Right hindlimb (tissue), 1 donor: ENCODE measurements around the gene NUAK1.

ENCODE experiments used
- DNase-seq: peaks from one replicate; pipeline ENCODE4 v3.0.0-alpha.2; 2018

Gene NUAK1

DNA sequence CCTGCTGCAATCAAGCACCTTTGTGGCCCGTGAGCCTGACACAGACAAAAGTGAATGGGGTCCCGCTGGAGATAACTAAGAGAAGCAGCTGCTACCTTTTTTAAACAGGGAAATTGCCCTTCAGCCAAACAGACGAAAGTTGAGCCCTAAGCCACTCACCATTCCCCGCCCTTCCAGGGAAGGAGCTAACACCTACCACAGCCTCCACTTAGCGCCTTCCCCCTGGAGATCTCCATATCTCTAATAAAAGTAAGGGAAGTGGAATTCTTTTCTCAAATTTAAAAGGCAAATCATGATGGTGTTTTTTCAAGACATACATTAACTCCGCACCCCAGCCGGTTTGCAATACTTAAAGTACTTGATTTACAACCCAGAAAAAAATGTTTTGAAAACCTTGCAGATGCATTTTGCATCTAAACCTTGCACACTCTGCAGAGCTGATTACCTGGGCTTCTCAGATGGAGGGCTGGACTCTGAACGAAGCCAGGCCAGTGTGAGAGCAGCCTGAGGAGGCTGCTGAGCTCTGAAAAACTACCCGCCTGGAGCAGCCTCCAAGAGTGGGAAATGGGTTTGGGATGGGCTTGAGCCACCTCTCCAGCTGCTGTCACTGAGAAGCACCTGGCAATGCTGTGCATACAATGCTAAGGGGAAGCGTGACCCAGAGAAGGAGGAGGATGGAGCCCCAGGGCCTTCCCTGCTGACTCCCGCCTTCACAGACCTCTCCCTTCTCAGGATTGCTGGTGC, 10.0 kb downstream of the NUAK1 start:
- no peak for DNase-seq

DNA sequence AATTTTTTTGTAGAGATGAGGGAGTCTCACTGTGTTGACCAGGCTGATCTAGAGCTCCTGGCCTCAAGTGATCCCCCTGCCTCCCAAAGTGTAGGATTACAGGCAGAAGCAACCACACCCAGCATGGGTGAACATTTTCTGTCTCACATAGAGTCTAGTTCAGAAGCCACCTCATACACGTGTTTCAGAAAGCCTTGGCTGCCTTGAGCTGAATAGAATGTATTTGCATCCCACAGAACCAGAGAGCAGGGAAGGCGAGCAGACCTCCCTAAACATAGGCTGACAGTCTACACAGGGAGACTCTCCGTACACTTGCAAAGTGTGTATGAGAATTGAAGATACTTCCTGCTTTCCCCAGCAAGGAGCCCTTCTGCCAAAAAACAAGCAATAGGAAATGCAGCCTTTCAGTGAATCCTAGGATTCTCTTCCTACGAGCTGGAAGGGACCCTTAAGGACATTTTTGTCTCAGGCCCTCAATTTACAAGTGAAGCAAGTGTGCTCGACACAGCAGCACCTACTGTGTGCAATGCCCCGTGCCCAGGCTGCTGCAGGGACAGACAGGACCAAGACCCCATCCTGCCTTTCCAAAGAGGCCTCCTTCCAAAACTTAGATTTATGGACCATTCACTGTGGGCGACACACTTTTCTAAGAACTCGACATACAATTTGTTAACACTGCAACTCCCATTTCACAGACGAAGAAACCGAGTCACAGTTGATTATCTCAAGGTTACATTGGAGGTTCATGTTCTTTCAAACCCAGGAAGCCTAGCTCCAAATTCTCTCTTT, 11.2 kb downstream of the NUAK1 start:
- DNase-seq: no peak

DNA sequence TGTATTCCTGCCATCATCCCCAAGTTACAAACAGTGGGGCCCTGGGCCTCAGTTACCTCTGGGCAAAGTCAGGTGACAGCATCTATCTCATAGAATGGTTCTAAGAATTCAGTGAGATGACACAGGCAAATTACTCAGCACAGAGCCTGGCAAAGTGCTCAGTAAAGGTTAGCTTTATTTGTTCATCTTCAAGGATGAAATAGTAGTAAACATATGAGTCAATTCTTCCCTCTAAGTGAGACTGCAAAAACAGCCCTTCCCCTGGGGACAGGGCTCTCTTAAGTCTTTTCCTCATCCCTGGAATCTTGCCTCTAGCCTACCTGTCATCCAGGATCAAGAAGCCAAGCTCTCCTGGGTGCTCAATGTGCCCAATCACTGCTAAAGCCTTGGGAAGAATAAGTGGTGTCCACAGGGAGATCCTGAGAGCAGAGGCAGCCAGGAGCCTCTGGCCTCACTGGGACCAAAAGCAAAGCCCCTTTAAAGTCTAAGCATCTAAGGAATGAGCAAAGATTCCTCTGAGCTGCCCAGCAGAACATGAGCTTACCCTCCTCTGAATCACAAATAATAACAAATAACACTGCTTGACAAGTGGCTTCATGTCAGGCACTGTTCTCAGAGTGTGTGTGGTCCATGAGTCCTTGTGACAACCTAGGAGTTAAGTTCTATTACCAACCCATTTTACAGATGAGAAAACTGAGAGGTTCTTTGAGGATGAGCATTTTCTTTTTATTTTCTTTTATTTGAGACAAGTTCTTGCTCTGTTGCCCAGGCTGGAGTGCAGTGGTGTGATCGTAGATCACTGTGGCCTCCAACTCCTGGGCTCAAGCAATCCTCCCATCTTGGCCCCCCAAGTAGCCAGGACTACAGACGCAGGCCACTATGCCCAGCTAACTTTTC, 12.1 kb downstream of the NUAK1 start:
- no peak for DNase-seq

DNA sequence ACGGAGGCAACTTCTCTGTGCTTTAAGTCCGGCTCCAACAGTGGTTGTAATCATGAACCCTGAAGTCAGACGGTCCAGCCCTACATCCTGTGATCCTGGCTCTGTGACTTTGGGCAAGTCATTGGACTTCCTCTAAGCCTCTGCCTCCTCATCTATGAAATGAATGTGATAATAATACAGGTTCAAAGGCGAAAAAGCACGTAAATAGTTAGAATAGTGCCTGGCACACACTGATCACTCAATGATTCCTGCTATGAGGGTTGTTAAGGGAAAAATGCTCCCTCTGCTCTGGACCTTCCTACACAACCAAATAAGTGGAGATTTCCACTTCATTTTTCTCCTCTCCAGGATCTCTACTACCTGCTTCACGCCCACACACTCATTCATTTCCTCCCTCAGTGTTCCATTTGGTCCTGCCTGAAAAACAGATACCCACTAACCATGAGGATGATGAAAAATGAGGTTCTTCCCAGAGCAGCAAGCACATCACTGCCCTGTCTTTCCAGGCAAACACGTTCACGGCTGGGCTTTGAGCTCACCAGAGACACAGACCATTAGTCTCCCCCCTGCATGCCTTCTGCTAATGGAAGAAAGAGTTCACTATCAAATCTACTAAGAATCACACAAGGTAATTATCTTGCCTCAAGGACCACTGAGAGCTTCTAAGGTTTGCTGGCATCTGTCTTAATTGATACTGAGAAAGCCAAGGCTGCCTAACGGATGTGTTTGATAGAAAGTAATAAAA, 13.2 kb downstream of the NUAK1 start:
- no peak for DNase-seq

DNA sequence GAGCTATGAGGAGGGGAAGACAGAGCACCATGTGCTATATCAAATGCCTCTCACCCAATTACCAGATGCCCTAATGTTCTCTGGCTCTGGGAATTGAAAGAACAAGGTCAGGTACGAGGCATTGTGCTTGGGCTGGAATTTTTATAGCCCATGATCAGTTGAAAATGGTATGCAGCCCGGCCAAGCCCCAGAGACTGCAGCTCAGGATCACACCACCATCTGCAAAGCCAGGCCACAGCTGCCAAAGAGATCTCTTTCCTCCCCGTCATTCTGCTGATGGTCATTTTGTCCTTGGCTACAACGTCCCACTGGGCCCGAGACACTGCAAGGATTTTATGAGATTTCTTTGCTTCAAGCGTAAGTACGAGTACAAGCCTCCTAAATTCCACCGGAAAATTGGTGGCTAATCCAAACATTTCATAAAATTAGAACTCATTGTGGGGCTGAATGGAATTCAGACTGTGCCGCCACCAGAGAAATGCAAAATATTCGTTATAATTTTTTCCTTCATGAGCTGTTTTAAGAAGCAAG, 15.1 kb downstream of the NUAK1 start:
- DNase-seq: peak; percentile 77

DNA sequence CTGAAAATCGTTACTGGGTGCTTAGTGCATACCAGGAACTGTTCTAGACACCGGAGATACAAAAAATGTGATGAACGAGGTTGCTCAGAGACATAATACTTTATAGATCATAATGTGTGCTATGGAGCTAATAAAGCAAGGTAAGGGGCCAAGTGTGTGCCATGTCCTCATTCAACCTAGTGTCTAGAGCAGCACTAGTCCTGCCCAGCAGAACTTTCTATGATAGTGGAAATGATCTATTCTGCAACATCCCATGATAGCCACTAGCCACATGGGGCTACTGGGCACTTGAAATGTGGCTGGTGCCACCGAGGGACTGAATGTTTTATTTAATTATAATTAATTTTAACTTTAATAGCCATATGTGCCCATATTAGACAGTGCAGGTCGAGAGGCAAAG, 15.6 kb downstream of the NUAK1 start:
- DNase-seq: no peak

DNA sequence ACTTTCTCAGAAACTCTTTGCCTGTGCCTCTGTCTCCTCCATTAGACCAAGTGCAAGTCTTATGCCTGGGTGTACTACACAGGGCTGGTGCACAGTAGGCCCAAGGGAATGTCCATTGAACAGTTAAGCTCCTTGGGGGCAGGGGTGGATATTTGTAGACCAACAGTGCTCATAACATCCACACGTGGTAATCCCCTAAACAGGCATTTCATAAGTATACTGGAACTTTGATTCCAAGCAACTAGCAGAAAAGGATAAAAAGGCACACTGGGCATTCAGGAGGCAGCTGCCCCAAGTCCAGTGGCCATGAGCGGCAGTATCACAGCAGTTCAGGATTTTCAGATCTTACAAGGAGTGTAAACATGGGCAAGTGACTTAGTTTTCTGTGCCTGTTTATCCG, 16.8 kb downstream of the NUAK1 start:
- no peak for DNase-seq

DNA sequence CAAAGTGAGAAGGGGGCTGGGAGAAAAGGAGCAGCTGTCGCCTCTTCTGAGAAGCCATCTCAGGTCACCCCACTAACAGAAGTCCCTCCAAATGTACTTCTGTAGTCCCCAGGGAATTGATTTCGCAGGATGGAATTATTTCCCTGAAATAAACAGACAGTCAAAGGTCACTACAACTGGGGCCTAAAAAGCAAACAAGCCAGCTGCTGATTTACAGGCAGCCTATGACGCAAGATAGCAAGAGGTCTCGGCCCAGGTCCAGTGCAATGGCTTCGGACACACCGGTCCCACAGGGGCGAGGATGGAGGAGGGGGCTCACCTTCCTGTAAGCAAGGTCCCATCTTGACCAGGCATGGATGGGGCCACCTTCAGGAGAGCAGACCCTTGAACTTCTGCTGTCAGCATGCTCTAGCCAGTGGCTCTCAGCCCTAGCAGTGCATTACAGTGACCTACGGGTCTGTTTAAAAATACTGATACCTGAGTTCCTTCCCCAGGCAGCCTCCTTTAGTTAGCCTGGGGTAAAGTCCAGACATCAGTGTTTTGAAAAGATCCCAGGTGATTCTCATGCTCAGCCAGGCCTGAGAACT, 18.1 kb downstream of the NUAK1 start:
- no peak for DNase-seq

DNA sequence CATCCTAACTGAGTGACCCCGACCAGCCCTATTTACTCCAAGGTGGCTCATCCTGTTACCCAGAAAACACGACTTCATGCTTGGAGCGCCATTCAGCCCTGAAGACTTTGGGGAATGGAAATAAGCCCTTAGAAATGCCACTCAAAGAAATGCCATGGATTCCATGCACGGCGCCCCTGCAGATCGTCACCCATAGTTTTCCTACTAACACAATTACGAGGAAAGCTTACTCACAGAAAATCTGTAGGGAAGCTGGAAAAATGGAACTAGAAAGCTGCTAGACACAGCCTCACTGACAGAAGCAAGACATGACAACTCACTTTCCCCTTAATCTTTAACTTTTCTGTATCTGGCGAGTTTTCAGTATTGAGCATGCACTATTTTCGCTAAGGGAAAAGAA, 19.5 kb downstream of the NUAK1 start:
- DNase-seq: no peak

DNA sequence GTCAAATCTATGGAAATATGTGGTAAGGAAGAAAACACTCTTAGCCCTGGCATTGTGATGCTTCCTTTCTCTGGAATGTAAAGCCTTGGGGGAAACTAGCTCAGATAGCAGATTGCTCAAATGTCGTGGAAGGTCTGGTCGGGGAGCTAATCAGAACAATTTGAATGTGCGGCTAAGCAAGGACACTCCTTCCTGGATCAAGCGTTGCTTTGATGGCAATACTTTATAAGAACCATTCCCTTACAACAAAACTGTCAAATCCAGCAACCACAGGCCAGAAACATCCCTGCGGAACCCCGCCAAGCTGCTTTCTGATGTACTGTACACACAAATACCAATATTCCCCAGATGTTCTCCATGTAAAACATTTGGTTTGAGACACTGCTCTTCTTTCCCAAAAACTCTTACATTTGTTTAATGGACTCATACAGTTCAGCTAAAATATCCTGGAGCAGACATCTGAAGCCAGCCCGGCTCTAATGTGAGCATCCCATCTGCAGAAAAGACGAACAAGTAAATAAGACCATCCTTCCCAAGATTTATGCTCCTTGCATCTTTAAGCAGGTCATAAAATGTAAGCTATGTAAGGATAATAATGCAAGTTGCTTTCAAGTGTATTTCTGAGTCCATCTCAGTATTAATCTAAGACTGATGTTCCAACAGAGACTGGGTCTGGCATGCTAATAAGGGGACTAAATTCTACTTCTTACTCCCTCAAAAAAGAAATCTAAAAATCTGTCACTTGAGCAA, 20.2 kb downstream of the NUAK1 start:
- DNase-seq: peak; percentile 71

DNA sequence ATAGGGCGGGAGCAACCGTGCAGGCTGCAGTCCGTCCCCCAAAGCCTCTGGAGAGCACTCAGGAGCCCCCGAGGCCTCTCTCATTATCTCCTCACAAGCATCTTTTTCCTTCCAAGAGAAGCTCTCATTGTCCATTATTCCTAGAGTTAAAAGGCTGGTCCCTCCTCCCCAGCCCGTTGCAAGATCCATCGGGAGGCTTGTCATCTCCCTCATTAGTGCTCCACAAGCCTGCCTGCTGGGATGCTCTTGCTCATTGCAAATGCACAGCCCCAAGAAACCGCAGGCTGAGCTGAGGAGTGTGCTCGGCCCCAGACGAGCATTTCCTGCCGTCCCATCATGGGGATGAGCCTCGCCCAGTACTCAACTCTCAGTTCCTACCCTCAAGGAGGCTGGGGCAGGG, 23.3 kb downstream of the NUAK1 start:
- no peak for DNase-seq

DNA sequence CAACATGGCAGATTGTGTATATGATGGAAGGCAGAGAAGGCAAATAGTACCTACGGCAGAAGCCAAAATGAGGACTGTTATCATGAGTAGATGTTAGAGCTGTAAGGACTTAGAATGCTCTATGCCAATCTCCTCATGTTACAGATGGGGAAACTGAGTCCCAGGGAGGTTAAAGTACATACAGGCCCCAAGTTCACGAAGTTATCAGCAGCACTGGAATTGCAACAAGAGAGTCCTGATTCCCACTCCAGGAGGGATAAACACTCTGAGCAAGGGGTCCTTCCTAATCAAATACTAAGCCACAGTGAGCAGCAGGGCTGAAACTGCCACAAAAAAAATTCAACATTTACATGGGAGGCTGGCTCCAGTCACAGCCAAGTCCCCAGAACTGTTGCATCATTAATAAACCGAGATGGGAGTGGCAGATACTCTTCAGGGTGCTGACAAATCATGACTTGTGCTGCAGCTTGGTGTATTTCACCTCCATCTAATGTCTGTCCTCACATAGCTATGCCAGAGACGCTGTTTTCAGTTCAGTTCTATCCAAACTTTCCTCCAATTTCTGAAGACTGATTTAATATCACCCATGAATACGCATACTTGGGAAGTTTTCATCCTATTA, 24.2 kb downstream of the NUAK1 start:
- DNase-seq: no peak

DNA sequence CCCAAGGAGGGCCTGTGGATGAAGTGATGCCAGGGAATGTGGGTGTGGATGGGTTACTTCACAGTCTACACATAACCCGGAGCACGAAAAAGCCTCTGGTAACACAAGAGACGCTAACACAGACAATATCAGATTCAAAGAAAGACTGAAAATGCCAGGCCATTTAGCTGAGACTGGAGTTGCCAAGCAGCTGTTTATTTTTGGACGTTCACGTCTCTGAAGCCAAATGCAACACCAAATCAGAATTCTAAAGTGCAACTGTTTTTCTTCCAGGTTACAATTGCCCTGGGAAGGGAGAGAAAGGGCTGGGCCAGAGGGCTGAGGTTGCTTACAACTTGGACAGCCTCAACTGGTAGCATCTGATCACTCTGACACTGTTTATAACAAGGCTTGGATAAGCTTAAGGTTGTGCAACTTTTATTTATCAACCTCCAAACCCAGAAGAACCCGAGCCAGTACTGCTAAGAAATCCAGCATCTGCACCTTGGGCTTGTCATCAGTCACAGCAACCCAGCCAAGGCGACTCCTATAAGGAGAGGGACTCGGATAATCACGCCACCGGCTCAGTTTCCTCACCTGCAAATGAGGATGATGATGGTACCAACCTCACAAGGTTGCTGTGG, 24.8 kb downstream of the NUAK1 start:
- DNase-seq: no peak

DNA sequence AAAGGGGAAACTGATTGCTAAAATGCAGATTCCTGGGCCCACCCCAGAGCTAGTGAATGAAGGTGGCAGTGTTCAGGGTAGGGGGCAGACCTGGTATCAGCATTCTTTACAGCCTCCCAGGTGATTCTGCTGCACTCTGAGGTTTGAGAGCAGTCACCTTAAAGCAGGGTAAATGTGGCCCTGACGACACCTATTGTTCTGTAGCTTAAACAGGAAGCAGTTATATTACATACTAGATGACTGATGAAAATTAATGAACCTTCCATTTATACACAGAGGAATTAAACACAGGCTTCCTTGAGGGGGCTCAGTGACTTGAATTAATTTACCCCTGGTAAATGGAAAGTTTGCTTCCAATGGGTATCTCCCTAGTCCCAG, 25.3 kb downstream of the NUAK1 start:
- DNase-seq: no peak

DNA sequence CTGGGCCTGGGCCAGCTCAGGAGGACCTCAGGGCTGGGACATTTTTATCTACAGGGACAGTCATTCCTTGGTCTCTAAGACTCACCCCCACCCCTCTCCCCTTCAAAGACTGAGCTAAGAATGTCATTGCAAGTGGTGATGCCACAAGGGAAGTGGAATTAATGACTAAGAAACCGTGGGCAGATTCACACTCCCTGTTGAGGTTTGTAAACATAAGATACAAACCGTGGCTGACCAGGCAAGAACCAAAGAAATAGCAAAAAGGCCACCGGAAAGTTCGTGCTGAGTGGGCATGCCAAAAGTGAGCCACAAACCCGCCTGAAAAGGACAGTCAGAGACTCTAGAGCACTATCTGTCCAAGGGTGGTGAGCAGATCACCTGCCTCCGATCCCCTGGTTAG, 25.7 kb downstream of the NUAK1 start:
- DNase-seq: no peak

DNA sequence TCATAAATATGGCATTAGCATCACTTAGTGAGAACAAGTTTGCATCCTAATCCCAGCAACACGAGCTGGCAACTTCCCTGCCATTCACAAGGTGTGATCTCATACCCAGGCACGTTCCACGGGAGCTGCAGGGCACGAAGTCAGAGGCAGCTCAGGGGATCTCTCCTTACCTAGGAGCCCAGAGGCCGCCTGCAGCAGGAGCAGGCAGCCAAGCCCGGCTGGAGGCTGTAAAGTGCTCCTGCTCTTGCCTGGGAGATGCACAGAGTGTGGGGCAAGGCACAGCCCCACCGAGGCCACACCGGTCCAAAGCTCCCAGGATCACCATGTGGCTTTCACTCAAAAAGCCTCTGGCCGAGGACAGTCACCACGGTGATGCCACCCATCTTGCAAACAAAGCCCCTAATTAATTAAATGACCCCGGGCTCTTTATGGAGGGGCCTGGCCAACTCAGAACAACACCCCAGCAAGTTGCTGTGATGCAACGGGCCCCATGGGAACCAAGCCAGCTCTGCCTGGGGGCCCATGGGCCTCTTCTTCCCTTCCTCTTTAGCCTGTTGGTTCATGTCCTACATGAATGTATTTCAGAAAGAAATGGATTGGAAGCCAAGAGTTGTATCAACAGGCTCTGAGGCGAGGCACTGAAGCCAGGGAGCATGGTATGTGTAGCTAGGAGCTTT, 26.5 kb downstream of the NUAK1 start:
- no peak for DNase-seq

DNA sequence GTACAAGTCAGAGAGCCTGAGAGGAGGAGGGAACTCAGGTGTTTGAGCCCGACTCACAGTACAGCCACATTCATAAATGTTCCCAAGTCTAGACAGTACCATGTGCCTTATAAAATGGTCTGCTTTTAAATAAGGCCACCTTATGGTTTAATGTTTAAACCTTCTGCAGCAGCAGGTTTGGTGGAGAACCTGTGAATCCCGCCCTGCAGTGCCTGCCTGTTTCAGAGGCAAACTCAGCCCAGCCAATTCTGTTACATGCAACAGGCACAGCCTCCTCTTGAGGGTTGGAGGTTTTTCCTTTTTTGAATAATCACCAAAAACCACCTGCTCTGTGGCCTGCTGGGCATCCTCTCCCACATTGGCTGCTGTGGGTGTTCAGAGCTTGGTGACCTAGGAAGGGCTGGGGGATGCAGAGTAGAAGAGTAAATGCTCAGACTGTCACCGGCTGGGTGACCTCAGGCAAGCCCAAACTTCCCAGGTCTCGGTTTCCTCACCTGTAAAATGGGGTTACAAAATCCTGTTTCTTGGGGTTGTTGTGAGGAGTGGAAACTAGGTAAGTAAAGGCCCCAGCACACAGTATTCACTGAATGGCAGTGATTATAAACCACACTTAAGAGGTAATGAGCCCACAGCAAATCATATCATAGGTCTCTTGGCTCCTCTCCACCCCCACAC, 28.0 kb downstream of the NUAK1 start:
- no peak for DNase-seq

DNA sequence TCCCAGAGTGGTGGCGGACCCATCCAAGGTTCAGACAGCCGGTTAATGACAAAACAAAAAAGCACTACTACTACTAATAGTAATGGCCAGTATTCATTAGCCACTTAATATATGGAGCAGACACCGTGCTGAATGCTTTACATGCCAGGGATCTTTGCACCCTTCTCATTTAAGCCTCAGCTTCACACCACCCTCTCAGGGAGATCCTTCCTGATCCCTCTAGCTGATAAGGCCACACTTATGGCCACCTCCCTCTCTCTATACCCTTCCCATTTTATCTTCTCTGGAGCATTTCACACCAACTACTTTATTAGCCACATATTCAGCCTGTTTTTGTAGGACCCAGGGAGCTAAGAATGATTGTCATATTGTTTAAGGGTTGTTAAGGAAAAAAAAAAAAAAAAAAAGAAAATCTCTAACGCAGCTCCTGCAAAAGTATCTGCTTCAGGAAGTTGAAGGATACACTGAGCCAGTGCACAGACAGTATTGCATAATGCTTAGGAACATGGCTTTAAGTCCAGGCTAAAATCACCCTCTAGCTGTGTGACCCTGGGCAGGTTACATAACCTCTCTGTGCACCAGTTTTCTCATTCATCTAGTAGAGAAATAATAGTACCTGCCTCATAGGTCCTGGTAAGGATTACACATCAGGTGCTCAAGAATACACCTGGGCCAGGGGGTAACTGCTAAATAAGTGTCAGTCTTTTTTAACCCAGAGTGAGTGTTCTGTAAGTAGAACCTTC, 29.4 kb downstream of the NUAK1 start:
- no peak for DNase-seq
